ENCODE results near the gene COG3.

Gene COG3

DNA sequence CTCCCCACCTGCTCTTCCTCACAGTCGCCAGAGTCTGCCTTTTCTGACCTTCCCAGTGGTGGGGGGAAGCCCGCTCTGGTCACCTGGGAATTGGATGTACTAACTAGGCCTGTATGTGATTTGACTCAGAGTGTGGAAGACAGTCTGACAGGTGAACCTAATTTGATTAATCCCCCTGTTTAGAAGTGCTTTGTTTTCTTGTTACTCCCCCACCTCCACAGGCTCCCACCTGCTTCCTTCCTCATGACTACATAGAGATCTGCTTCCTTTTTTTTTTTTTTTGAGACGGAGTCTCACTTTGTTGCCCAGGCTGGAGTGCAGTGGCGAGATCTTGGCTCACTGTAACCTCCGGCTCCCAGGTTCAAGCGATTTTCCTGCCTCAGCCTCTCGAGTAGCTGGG is 44.0 kb downstream of the COG3 start:
- peaks cover 66% of the 10 kb centered on the region for H3K36me3 ChIP-seq (ENCODE audit: control insufficient read depth, insufficient read depth, low read length)
- H3K4me1 ChIP-seq (ENCODE audit: control insufficient read depth, insufficient read depth, low read length) = no peaks in the 10 kb centered on the region
- H3K27ac ChIP-seq (ENCODE audit: low read depth, low read length) = no peak overlapping the region

GRCh38 chr13:45510672-45511071 is 45.9 kb downstream of the COG3 start:
- H3K27me3 ChIP-seq (ENCODE audit: control insufficient read depth, insufficient read depth, low read length) = no peaks in the 10 kb centered on the region
- H3K9me3 ChIP-seq (ENCODE audit: control insufficient read depth, insufficient read depth, low read length) = no peaks in the 10 kb centered on the region
- peak overlapping the region; percentile 57 for H3K27ac ChIP-seq (ENCODE audit: low read depth, low read length)
- H3K4me1 ChIP-seq (ENCODE audit: control insufficient read depth, insufficient read depth, low read length) = no peaks in the 10 kb centered on the region
- no peak overlapping the region for H3K4me3 ChIP-seq (ENCODE audit: low read depth, low read length)
- H3K36me3 ChIP-seq (ENCODE audit: control insufficient read depth, insufficient read depth, low read length) = peaks cover 60% of the 10 kb centered on the region
- H3K9ac ChIP-seq (ENCODE audit: low read depth, low read length) = no peak overlapping the region

More for the DNA sequence above, 44.0 kb downstream of the COG3 start:
- H3K27me3 ChIP-seq (ENCODE audit: control insufficient read depth, insufficient read depth, low read length) = no peaks in the 10 kb centered on the region
- H3K9ac ChIP-seq (ENCODE audit: low read depth, low read length) = no peak overlapping the region
- no peaks in the 10 kb centered on the region for H3K9me3 ChIP-seq (ENCODE audit: control insufficient read depth, insufficient read depth, low read length)
- H3K4me3 ChIP-seq (ENCODE audit: low read depth, low read length) = no peak overlapping the region

- H3K27me3 ChIP-seq (ENCODE audit: control insufficient read depth, insufficient read depth, low read length) = no peaks in the 10 kb centered on the region
- no peak overlapping the region for H3K9ac ChIP-seq (ENCODE audit: low read depth, low read length)
- H3K9me3 ChIP-seq (ENCODE audit: control insufficient read depth, insufficient read depth, low read length) = no peaks in the 10 kb centered on the region
- no peak overlapping the region for H3K4me3 ChIP-seq (ENCODE audit: low read depth, low read length)
- peak overlapping the region; percentile 30 for H3K27ac ChIP-seq (ENCODE audit: low read depth, low read length)
- no peaks in the 10 kb centered on the region for H3K4me1 ChIP-seq (ENCODE audit: control insufficient read depth, insufficient read depth, low read length)
- H3K36me3 ChIP-seq (ENCODE audit: control insufficient read depth, insufficient read depth, low read length) = peaks cover 60% of the 10 kb centered on the region
These were observed 46.8 kb downstream of the COG3 start for GRCh38 chr13:45511310-45512097.

DNA sequence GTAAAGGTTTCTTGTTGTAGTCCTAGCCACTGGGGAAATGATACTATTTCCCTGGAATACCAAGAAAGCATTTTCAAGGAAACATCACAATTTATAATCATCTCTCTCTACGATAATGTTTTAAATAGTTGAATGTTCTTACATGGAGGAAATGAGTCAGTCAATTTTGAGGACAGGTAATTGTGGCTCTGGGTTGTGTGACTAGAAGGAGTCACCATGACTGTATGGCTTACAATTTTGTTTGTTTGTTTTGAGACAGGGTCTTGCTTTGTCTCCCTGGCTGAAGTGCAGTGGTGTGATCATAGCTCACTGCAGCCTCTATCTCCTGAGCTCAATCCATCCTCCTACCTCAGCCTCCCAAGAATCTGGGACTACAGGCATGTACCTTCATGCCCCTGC is 47.4 kb downstream of the COG3 start:
- Histone ChIP-seq H3K9me3 (ENCODE audit: control insufficient read depth, insufficient read depth, low read length) (no peaks in the 10 kb centered on the region), H3K4me1 (ENCODE audit: control insufficient read depth, insufficient read depth, low read length) (no peaks in the 10 kb centered on the region), H3K9ac (ENCODE audit: low read depth, low read length) (no peak overlapping the region), H3K36me3 (ENCODE audit: control insufficient read depth, insufficient read depth, low read length) (peaks cover 60% of the 10 kb centered on the region), H3K27me3 (ENCODE audit: control insufficient read depth, insufficient read depth, low read length) (no peaks in the 10 kb centered on the region), H3K27ac (ENCODE audit: low read depth, low read length) (no peak overlapping the region), H3K4me3 (ENCODE audit: low read depth, low read length) (no peak overlapping the region)

GRCh38 chr13:45516757-45517156 is 52.0 kb downstream of the COG3 start:
- Histone ChIP-seq H3K27me3 (ENCODE audit: control insufficient read depth, insufficient read depth, low read length) (no peaks in the 10 kb centered on the region), H3K4me3 (ENCODE audit: low read depth, low read length) (no peak overlapping the region), H3K9ac (ENCODE audit: low read depth, low read length) (no peak overlapping the region), H3K27ac (ENCODE audit: low read depth, low read length) (no peak overlapping the region), H3K9me3 (ENCODE audit: control insufficient read depth, insufficient read depth, low read length) (no peaks in the 10 kb centered on the region), H3K4me1 (ENCODE audit: control insufficient read depth, insufficient read depth, low read length) (no peaks in the 10 kb centered on the region), H3K36me3 (ENCODE audit: control insufficient read depth, insufficient read depth, low read length) (peaks cover 73% of the 10 kb centered on the region)

DNA sequence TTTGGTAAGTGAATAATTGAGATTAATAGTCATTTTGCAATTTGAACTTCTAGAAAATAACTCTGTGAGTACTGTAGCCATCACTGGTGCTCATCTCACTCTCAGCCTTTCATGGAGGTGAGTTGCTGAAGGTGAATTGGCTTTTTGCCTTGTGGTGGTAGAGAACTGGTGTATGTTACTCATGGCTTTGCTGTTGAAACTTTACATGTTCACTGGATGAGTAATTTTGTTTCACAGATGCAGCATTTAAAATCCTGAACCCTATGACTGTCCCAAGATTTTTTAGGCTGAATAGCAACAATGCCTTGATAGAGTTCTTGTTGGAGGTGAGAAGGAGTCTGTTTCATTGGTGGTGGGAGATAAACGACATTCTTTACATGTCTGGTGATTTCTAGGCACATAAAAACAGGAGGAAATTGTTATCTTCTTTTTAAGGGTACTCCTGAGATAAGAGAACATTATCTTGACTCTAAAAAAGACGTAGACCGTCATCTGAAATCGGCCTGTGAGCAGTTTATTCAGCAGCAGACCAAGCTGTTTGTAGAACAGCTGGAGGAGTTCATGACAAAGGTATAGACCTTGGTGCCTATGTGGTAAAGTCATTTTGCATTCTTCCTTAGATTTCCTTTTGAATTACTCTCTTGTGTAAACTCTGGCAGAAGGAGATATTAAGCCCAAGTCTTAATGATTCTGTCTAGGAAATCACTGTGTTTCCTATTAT is 53.9 kb downstream of the COG3 start:
- H3K27ac ChIP-seq (ENCODE audit: low read depth, low read length) = no peak overlapping the region
- peaks cover 65% of the 10 kb centered on the region for H3K36me3 ChIP-seq (ENCODE audit: control insufficient read depth, insufficient read depth, low read length)
- H3K27me3 ChIP-seq (ENCODE audit: control insufficient read depth, insufficient read depth, low read length) = no peaks in the 10 kb centered on the region

GRCh38 chr13:45519493-45519892 is 54.8 kb downstream of the COG3 start:
- Histone ChIP-seq H3K9me3 (ENCODE audit: control insufficient read depth, insufficient read depth, low read length) (no peaks in the 10 kb centered on the region), H3K4me1 (ENCODE audit: control insufficient read depth, insufficient read depth, low read length) (peaks cover 6% of the 10 kb centered on the region; the same call in 1 of the 2 replicates), H3K27me3 (ENCODE audit: control insufficient read depth, insufficient read depth, low read length) (no peaks in the 10 kb centered on the region), H3K36me3 (ENCODE audit: control insufficient read depth, insufficient read depth, low read length) (peaks cover 71% of the 10 kb centered on the region), H3K4me3 (ENCODE audit: low read depth, low read length) (no peak overlapping the region), H3K27ac (ENCODE audit: low read depth, low read length) (no peak overlapping the region), H3K9ac (ENCODE audit: low read depth, low read length) (no peak overlapping the region)

More for the DNA sequence above, 53.9 kb downstream of the COG3 start:
- Histone ChIP-seq H3K4me3 (ENCODE audit: low read depth, low read length) (no peak overlapping the region), H3K9me3 (ENCODE audit: control insufficient read depth, insufficient read depth, low read length) (no peaks in the 10 kb centered on the region), H3K4me1 (ENCODE audit: control insufficient read depth, insufficient read depth, low read length) (no peaks in the 10 kb centered on the region), H3K9ac (ENCODE audit: low read depth, low read length) (no peak overlapping the region)

GRCh38 chr13:45521297-45521696 is 56.6 kb downstream of the COG3 start:
- Histone ChIP-seq H3K9me3 (ENCODE audit: control insufficient read depth, insufficient read depth, low read length) (no peaks in the 10 kb centered on the region), H3K36me3 (ENCODE audit: control insufficient read depth, insufficient read depth, low read length) (peaks cover 66% of the 10 kb centered on the region), H3K4me1 (ENCODE audit: control insufficient read depth, insufficient read depth, low read length) (peaks cover 11% of the 10 kb centered on the region; the same call in 1 of the 2 replicates), H3K9ac (ENCODE audit: low read depth, low read length) (no peak overlapping the region), H3K27ac (ENCODE audit: low read depth, low read length) (no peak overlapping the region), H3K27me3 (ENCODE audit: control insufficient read depth, insufficient read depth, low read length) (no peaks in the 10 kb centered on the region), H3K4me3 (ENCODE audit: low read depth, low read length) (no peak overlapping the region)

- Histone ChIP-seq H3K27ac (ENCODE audit: low read depth, low read length) (no peak overlapping the region), H3K4me1 (ENCODE audit: control insufficient read depth, insufficient read depth, low read length) (peaks cover 19% of the 10 kb centered on the region), H3K9ac (ENCODE audit: low read depth, low read length) (no peak overlapping the region), H3K9me3 (ENCODE audit: control insufficient read depth, insufficient read depth, low read length) (no peaks in the 10 kb centered on the region), H3K27me3 (ENCODE audit: control insufficient read depth, insufficient read depth, low read length) (no peaks in the 10 kb centered on the region), H3K4me3 (ENCODE audit: low read depth, low read length) (no peak overlapping the region), H3K36me3 (ENCODE audit: control insufficient read depth, insufficient read depth, low read length) (peaks cover 53% of the 10 kb centered on the region)
These were observed 57.8 kb downstream of the COG3 start for GRCh38 chr13:45522571-45522970.

DNA sequence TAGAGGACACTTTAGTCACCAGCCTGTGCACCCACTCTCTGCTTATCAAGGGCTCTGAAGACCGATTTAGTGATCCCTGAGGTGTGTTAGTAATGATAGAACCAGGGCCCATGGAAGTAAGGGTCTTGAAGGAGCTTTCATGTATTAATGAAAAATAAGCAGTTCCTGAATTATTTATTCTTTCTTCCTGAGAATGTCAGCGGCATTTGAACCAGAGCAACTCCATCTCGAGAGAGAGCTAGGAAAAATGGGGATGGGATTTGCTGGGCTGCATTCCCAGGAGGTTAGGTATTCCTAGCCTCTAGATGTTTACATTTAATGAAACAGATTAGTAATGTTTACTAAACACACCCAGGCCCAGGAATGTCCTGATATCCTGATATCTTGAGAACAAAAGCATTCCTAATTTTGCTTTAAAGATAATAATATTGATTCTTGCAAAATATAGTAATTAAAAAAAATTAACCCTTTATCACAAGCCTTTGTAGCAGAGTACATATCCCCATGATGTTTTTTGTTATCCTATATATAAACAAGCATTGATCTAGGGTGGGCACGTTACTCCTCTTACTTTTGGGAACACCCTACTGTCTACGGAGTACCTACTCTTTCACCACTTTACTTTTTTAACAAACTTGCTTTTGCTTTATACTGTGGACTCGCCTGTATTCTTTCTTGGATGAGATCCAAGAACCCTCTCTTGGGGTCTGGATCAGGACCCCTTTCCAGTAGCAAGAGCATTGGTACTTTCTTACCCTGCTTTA is 63.1 kb downstream of the COG3 start:
- H3K27ac ChIP-seq (ENCODE audit: low read depth, low read length) = peak overlapping the region; percentile 83
- no peak overlapping the region for H3K9ac ChIP-seq (ENCODE audit: low read depth, low read length)
- H3K4me1 ChIP-seq (ENCODE audit: control insufficient read depth, insufficient read depth, low read length) = peaks cover 20% of the 10 kb centered on the region
- no peak overlapping the region for H3K4me3 ChIP-seq (ENCODE audit: low read depth, low read length)
- H3K27me3 ChIP-seq (ENCODE audit: control insufficient read depth, insufficient read depth, low read length) = no peaks in the 10 kb centered on the region
- peaks cover 53% of the 10 kb centered on the region for H3K36me3 ChIP-seq (ENCODE audit: control insufficient read depth, insufficient read depth, low read length)
- H3K9me3 ChIP-seq (ENCODE audit: control insufficient read depth, insufficient read depth, low read length) = no peaks in the 10 kb centered on the region
